Ureter (tissue), 1 donor: Measurements from ENCODE around the gene DOK6. TPM values are rescaled to one million over a fixed set of nuclear protein-coding genes. Genes with fewer than 3 reads are reported as not detected.
"Not testable (repeated sequence)": the region's sequence is repeated elsewhere in the genome, so short reads cannot be mapped to it uniquely, and the experiment has no call there.

Source experiments
- DNase-seq: peaks from one replicate; pipeline ENCODE4 v3.0.0-alpha.2; 2020; ENCODE audit warnings: low spot score
- total RNA-seq: library from RNA; stranded (reverse); gene quantifications from one replicate; pipeline ENCODE4 v1.2.4, GENCODE V29; 2023
- donor health status: DM: yes; HTN: yes; CAD: no.

Gene DOK6
- total RNA-seq, 1 donor from 2014 or later, result 4.9 TPM

- no peak for DNase-seq
These were observed 412.9 kb downstream of the DOK6 start for GRCh38 chr18:69813559-69813958.

GRCh38 chr18:69814861-69815385, 414.2 kb downstream of the DOK6 start:
- DNase-seq, result no peak

DNA sequence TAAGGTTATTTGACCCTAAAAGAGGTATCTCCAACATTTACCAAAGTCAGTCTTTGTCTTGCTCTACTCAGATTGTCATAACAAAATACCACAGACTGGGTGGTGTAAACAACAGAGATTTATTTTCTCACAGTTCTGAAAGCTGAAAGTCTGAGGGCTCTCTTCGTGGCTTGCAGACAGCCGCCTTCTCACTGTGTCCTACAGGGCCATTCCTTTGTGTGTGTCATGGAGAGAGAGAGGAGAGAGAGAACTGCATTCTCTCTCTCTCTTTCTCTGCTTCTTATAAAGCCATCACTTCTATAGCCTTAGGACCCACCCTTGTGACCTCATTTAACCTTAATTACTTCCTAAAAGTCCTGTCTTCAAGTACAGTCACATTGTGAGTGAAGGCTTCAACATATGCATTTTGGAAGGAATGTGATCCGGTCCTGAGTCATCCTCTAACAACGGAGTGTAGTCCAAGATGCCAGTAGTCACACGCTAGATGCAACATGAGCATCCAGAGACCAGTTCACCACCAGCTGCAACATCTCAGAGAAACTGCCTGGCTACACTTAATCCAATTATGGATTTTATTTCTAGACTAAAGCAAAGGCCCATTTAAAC, 416.8 kb downstream of the DOK6 start:
- no peak for DNase-seq

- no peak for DNase-seq
These were observed 418.8 kb downstream of the DOK6 start for GRCh38 chr18:69819460-69819859.

GRCh38 chr18:69820538-69820937, 419.9 kb downstream of the DOK6 start:
- DNase-seq, result no peak

DNA sequence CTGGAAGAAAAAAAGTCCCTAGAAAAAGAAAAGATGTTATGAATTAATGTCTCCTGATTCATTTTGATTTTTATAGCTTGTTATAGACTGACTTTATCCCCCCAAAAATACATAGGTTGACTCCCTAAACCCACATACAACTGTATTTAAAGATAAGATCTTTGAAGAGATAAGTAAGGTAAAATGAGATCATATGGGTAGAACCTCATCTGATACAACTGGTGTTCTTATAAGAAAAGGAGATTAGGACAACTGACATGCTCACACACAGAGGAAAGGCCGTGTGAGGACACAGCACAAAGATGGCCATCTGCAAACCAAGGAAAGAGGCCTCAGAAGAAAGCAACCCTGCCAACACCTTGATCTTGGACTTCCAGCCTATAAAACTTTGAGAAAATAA, 429.5 kb downstream of the DOK6 start:
- no peak for DNase-seq

- DNase-seq, result not testable (repeated sequence)
These were observed 434.3 kb downstream of the DOK6 start for GRCh38 chr18:69834980-69835379.

DNA sequence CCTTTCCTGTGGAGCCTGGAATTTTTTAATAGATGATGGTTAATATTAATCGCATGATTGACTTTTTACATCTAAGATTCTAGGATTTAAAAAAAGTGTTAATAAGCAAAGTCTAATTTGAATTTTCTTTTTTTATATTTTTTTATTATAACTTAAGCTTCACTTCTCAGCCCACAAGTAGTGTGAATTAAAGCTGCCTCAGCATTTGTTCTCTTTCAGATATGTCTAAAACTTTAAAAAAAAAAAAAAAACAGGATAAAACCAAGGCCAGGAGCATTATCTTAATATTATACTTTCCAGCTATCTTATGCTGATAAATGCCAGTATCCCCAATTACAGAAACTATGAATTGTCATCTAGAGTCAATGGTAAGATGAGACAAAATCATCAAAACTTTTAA, 437.3 kb downstream of the DOK6 start:
- DNase-seq, result no peak

GRCh38 chr18:69838620-69839411, 438.1 kb downstream of the DOK6 start:
- DNase-seq, result no peak

- DNase-seq, result no peak
These were observed 438.8 kb downstream of the DOK6 start for GRCh38 chr18:69839497-69839896.

GRCh38 chr18:69840001-69840400, 439.3 kb downstream of the DOK6 start:
- DNase-seq, result no peak

- no peak for DNase-seq
These were observed 439.8 kb downstream of the DOK6 start for GRCh38 chr18:69840445-69840844.

DNA sequence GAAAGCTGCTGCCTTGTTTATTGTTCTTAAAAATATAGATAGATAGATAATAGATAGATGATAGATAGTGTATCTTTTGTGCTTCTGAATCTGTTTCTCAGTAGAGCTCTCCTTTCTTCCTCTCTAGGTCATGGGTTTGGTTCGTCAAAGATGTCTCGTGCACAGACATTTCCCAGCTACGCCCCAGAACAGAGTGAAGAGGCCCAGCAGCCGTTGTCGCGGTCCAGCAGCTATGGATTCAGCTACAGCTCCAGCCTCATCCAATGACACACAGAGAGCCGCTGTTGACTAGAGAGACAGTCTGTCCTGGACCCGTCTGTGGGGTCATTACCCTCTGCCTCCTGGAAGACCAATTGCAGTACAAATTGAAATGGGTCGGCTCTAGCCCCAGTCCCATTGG, 440.4 kb downstream of the DOK6 start:
- DNase-seq, result no peak

DNA sequence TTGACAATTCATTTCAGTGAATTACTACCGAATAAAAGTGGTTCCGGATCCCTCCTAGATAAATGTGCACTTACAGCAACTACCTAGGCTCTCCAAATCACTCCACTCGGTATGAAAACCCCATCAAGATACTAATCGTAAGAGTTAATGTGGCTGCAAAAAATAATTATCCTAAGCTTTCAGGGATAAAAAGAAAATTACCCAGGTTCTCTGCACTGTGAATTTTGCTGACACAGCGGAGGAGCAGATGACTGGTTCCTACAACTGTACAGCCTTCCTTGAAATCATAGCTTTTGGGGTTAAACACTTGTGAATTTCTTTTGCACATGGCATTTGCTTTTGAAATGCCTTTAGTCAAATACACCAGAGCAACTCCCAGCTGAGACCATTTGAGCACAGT, 442.3 kb downstream of the DOK6 start:
- DNase-seq, result no peak

DNA sequence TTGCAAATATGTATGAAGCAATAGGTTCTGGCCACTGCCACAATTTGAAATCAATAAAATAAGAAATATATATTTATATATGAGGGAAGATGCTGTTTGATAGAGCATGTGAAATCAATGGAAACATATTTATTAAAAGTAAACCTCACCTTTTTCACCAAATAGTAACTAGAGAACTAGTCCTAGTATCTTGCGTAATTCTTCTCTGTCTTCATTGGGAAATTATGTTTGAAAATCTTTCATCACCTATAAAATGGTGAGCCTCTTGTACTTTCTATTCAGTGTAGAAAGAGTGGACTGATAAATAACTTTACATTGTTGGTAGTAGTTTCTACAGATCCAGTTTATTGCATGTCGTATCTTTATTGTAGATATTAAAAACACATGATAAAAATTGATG, 444.0 kb downstream of the DOK6 start:
- DNase-seq, result no peak

DNA sequence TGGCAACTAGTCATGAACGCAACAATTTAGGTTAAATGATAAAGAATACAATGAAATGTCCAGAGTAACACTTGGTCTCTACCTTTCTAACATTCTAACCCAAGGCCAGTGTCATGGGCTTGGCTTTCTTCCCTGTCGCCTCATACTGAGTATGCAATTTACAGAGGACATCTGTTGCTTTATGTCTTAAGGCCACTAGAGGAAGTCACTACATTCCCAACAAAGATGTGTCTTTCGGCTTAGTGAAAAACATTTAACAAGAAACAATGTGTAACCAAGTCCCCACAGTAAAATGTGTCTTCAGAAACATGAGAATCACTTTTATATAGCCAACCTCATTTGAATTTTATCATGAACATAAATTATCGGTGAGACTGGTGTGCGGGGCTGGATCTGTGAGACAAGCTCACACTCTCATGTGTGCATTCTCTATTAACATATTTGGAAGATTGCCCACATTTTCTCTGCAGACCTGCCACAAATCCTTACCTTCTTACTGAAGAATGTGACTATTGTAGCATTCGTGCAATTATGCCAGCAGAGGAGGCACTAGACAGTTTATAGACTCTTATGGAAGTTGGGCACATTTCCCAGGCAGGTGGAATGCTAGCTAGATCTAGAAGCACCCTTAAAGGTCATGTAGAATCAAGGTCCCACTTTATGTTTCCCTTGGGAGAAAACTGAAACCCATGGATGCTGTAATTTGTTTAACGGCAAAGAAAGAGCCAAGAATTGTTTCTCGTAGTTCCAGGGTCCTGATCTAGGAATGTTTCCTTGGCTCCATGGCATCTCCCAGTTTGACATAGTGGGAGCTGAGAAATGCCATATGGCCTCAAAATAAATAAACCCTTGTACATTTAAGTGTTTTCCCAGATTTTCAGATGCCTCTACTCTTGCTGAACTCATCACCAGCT, 445.2 kb downstream of the DOK6 start:
- DNase-seq, result no peak

GRCh38 chr18:69853051-69853450, 452.4 kb downstream of the DOK6 start:
- DNase-seq, result no peak

DNA sequence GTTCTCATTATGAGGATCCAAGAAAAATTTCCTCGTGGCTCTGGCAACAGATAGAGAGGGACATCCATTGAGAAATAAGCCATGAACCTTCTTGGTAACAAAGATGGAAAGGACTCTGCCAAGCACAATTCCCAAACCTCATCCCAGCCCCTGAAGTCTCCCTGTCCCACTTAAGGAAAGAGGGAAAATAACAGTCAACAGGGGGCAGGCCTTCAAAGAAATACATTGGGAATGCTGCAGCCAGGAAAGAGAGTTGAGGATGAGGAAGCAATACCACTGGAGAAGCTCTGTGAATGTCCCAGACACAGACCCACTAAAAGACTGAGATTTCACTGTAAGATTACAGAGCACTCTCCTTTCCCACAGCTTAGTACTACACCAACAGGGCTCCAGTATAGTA, 453.8 kb downstream of the DOK6 start:
- DNase-seq, result no peak

- no peak for DNase-seq
These were observed 458.2 kb downstream of the DOK6 start for GRCh38 chr18:69858897-69859296.

GRCh38 chr18:69864802-69865201, 464.1 kb downstream of the DOK6 start:
- DNase-seq, result not testable (repeated sequence)

GRCh38 chr18:69865776-69866175, 465.1 kb downstream of the DOK6 start:
- DNase-seq, result no peak

GRCh38 chr18:69866212-69866611, 465.5 kb downstream of the DOK6 start:
- no peak for DNase-seq
